Raji (cell line): ENCODE data around the gene GLI2.

ENCODE experiments used
- POLR2A ChIP-seq: IDR thresholded peaks from 2 replicates; pipeline ENCODE4 v1.6.1; 2011; ENCODE audit warnings: low read depth, low read length, control low read depth; ENCODE audit not compliant: insufficient read depth

Gene GLI2

GRCh38 chr2:120777787-120778186 lies 42.1 kb downstream of the GLI2 start:
- TF ChIP-seq POLR2A = no peak

GRCh38 chr2:120778244-120778643 lies 42.6 kb downstream of the GLI2 start:
- TF ChIP-seq POLR2A = no peak

- no peak for TF ChIP-seq POLR2A
These were observed 44.2 kb downstream of the GLI2 start for GRCh38 chr2:120779781-120780283.

- no peak for TF ChIP-seq POLR2A
These were observed 44.7 kb downstream of the GLI2 start for GRCh38 chr2:120780402-120780801.

- TF ChIP-seq POLR2A = no peak
These were observed 47.7 kb downstream of the GLI2 start for GRCh38 chr2:120783371-120783791.

GRCh38 chr2:120783969-120784372 lies 48.3 kb downstream of the GLI2 start:
- no peak for TF ChIP-seq POLR2A
